Measurements from ENCODE around the gene COMP.

The COMP gene

GRCh38 chr19:18749362-18750231 lies 41.5 kb downstream of the COMP start:
- no peak overlapping the region for H3K9ac ChIP-seq (ENCODE audit: low read length in 5 of 5)
- H3K36me3 ChIP-seq (ENCODE audit: control insufficient read depth in 5 of 5, insufficient read depth in 5 of 5, low read length in 5 of 5) = peaks cover 0 to 29% (median 21%) of the 10 kb centered on the region in 5 donors
- no peaks in the 10 kb centered on the region for H3K27me3 ChIP-seq (ENCODE audit: control insufficient read depth in 5 of 5, insufficient read depth in 4 of 5, low read length in 5 of 5)
- no peak overlapping the region for H3K4me3 ChIP-seq (ENCODE audit: low read depth in 1 of 5, low read length in 5 of 5)
- no peaks in the 10 kb centered on the region for H3K4me1 ChIP-seq (ENCODE audit: control insufficient read depth in 5 of 5, insufficient read depth in 5 of 5, low read length in 5 of 5)
- no peaks in the 10 kb centered on the region for H3K9me3 ChIP-seq (ENCODE audit: control insufficient read depth in 5 of 5, low read length in 5 of 5)
- no peak overlapping the region for H3K27ac ChIP-seq (ENCODE audit: low read depth, low read length)

GRCh38 chr19:18746401-18747325 lies 44.4 kb downstream of the COMP start:
- Histone ChIP-seq H3K27me3 (ENCODE audit: control insufficient read depth in 5 of 5, insufficient read depth in 4 of 5, low read length in 5 of 5) (no peaks in the 10 kb centered on the region), H3K4me3 (ENCODE audit: low read depth in 1 of 5, low read length in 5 of 5) (no peak overlapping the region), H3K36me3 (ENCODE audit: control insufficient read depth in 5 of 5, insufficient read depth in 5 of 5, low read length in 5 of 5) (peaks cover 0 to 27% (median 18%) of the 10 kb centered on the region in 5 donors), H3K9me3 (ENCODE audit: control insufficient read depth in 5 of 5, low read length in 5 of 5) (no peaks in the 10 kb centered on the region), H3K4me1 (ENCODE audit: control insufficient read depth in 5 of 5, insufficient read depth in 5 of 5, low read length in 5 of 5) (peaks cover 0 to 8% (median under 1%) of the 10 kb centered on the region in 5 donors), H3K27ac (ENCODE audit: low read depth, low read length) (no peak overlapping the region), H3K9ac (ENCODE audit: low read length in 5 of 5) (no peak overlapping the region)

- no peak overlapping the region for H3K27ac ChIP-seq (ENCODE audit: low read depth, low read length)
- H3K27me3 ChIP-seq (ENCODE audit: control insufficient read depth in 5 of 5, insufficient read depth in 4 of 5, low read length in 5 of 5) = no peaks in the 10 kb centered on the region
- peaks cover 0 to 11% (median 8%) of the 10 kb centered on the region in 5 donors for H3K4me1 ChIP-seq (ENCODE audit: control insufficient read depth in 5 of 5, insufficient read depth in 5 of 5, low read length in 5 of 5)
- peaks cover 0 to 26% (median 18%) of the 10 kb centered on the region in 5 donors for H3K36me3 ChIP-seq (ENCODE audit: control insufficient read depth in 5 of 5, insufficient read depth in 5 of 5, low read length in 5 of 5)
- H3K4me3 ChIP-seq (ENCODE audit: low read depth in 1 of 5, low read length in 5 of 5) = no peak overlapping the region
- H3K9ac ChIP-seq (ENCODE audit: low read length in 5 of 5) = no peak overlapping the region
- no peaks in the 10 kb centered on the region for H3K9me3 ChIP-seq (ENCODE audit: control insufficient read depth in 5 of 5, low read length in 5 of 5)
These were observed 45.2 kb downstream of the COMP start for GRCh38 chr19:18745931-18746330.

- no peak overlapping the region for H3K9ac ChIP-seq (ENCODE audit: low read length in 5 of 5)
- peaks cover 0 to 19% (median 11%) of the 10 kb centered on the region in 5 donors for H3K36me3 ChIP-seq (ENCODE audit: control insufficient read depth in 5 of 5, insufficient read depth in 5 of 5, low read length in 5 of 5)
- H3K27me3 ChIP-seq (ENCODE audit: control insufficient read depth in 5 of 5, insufficient read depth in 4 of 5, low read length in 5 of 5) = no peaks in the 10 kb centered on the region
- H3K27ac ChIP-seq (ENCODE audit: low read depth, low read length) = no peak overlapping the region
- no peaks in the 10 kb centered on the region for H3K9me3 ChIP-seq (ENCODE audit: control insufficient read depth in 5 of 5, low read length in 5 of 5)
- no peak overlapping the region for H3K4me3 ChIP-seq (ENCODE audit: low read depth in 1 of 5, low read length in 5 of 5)
- peaks cover 0 to 12% (median 8%) of the 10 kb centered on the region in 5 donors for H3K4me1 ChIP-seq (ENCODE audit: control insufficient read depth in 5 of 5, insufficient read depth in 5 of 5, low read length in 5 of 5)
These were observed 45.9 kb downstream of the COMP start for GRCh38 chr19:18745012-18745735.

DNA sequence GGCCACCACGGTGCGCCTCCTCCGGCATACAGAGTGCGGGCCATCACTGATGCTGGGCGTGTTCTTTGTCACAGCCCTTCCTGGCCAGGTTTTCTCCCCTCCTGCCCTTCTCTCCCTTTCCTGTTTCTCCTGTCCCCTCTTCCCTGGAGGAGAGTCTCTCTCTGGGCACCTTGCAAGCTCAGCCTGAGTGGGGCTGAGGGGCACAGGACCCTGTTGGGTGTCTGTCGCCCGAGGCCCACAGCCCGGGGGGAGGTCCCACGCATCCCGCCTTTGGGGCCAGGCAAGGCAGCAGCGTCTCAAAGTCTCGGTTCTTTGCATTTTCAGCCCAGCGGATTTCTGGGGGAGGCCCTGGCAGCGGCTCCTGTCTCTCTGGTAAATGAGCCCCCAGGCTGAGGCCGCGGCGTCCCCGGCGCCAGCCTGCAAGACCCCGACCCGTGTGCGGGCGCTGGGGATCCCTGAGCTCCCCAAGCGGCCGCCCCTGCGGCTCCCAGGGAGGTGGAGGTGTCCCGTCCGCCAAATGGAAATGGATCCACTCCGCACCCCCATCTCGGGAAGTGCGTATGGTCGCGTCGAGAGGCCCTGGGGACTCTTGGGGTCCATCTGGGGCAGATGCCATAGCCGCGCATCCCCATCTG lies 47.2 kb downstream of the COMP start:
- H3K4me1 ChIP-seq (ENCODE audit: control insufficient read depth in 5 of 5, insufficient read depth in 5 of 5, low read length in 5 of 5) = peaks cover 0 to 12% (median 8%) of the 10 kb centered on the region in 5 donors
- no peaks in the 10 kb centered on the region for H3K27me3 ChIP-seq (ENCODE audit: control insufficient read depth in 5 of 5, insufficient read depth in 4 of 5, low read length in 5 of 5)
- H3K9me3 ChIP-seq (ENCODE audit: control insufficient read depth in 5 of 5, low read length in 5 of 5) = no peaks in the 10 kb centered on the region
- H3K9ac ChIP-seq (ENCODE audit: low read length in 5 of 5) = no peak overlapping the region
- no peak overlapping the region for H3K4me3 ChIP-seq (ENCODE audit: low read depth in 1 of 5, low read length in 5 of 5)
- peaks cover 0 to 9% (median 4%) of the 10 kb centered on the region in 5 donors for H3K36me3 ChIP-seq (ENCODE audit: control insufficient read depth in 5 of 5, insufficient read depth in 5 of 5, low read length in 5 of 5)
- H3K27ac ChIP-seq (ENCODE audit: low read depth, low read length) = no peak overlapping the region

DNA sequence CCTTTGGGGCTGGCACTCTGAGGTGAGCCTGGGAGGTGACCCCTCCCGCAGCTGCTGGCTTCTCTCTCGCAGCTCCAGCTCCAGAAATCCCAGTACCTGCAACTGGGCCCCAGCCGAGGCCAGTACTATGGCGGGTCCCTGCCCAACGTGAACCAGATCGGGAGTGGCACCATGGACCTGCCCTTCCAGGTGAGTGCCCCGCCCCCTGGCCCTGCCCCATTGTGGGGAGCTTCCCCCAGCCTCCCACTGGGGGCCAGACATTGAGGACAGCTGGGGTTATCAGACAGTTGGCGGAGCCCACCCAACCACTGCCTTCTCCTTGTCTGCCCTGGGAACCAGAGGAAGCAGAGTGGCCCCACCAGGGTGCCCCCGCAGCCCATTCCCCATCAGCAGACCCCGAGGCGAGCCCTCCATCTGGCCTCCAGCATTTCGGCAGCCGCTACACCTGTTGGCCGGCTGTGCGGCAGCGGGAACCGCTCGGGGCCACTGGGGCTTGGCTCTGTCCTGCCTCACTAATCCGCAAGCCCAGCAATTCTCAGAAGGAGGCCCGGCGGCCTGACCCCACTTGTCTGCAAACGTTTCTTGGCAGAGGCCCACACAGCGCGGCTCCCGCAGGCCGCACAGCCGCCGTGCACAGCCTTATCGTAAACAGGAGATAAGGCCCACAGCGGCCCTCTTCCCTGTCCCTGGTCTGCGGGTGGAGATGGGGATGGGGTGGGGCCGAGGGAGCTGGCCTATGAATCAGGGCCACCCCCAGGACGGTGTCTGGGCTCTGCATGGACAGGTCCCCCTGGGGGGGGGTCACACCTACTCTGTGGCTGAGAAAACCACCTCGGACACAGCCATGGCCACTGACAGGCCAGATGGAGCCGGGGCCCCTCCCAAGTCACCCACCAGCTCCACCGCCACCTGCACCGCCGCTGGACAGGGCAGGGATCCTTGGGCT lies 48.0 kb downstream of the COMP start:
- no peaks in the 10 kb centered on the region for H3K9me3 ChIP-seq (ENCODE audit: control insufficient read depth in 5 of 5, low read length in 5 of 5)
- peaks cover 0 to 9% (median 4%) of the 10 kb centered on the region in 5 donors for H3K36me3 ChIP-seq (ENCODE audit: control insufficient read depth in 5 of 5, insufficient read depth in 5 of 5, low read length in 5 of 5)
- no peak overlapping the region for H3K4me3 ChIP-seq (ENCODE audit: low read depth in 1 of 5, low read length in 5 of 5)
- peaks cover 0 to 12% (median 8%) of the 10 kb centered on the region in 5 donors for H3K4me1 ChIP-seq (ENCODE audit: control insufficient read depth in 5 of 5, insufficient read depth in 5 of 5, low read length in 5 of 5)
- H3K27me3 ChIP-seq (ENCODE audit: control insufficient read depth in 5 of 5, insufficient read depth in 4 of 5, low read length in 5 of 5) = no peaks in the 10 kb centered on the region
- H3K9ac ChIP-seq (ENCODE audit: low read length in 5 of 5) = no peak overlapping the region
- no peak overlapping the region for H3K27ac ChIP-seq (ENCODE audit: low read depth, low read length)

GRCh38 chr19:18742324-18742723 lies 48.8 kb downstream of the COMP start:
- Histone ChIP-seq H3K36me3 (ENCODE audit: control insufficient read depth in 5 of 5, insufficient read depth in 5 of 5, low read length in 5 of 5) (peaks cover 0 to 9% (median 4%) of the 10 kb centered on the region in 5 donors), H3K27me3 (ENCODE audit: control insufficient read depth in 5 of 5, insufficient read depth in 4 of 5, low read length in 5 of 5) (no peaks in the 10 kb centered on the region), H3K4me3 (ENCODE audit: low read depth in 1 of 5, low read length in 5 of 5) (no peak overlapping the region), H3K4me1 (ENCODE audit: control insufficient read depth in 5 of 5, insufficient read depth in 5 of 5, low read length in 5 of 5) (peaks cover 0 to 12% (median 8%) of the 10 kb centered on the region in 5 donors), H3K9ac (ENCODE audit: low read length in 5 of 5) (no peak overlapping the region), H3K27ac (ENCODE audit: low read depth, low read length) (no peak overlapping the region), H3K9me3 (ENCODE audit: control insufficient read depth in 5 of 5, low read length in 5 of 5) (no peaks in the 10 kb centered on the region)

GRCh38 chr19:18741124-18742121 lies 49.7 kb downstream of the COMP start:
- no peak overlapping the region for H3K4me3 ChIP-seq (ENCODE audit: low read depth in 1 of 5, low read length in 5 of 5)
- no peaks in the 10 kb centered on the region for H3K9me3 ChIP-seq (ENCODE audit: control insufficient read depth in 5 of 5, low read length in 5 of 5)
- peak overlapping the region in 1 of 5 donors; percentile 14 for H3K9ac ChIP-seq (ENCODE audit: low read length in 5 of 5)
- H3K27ac ChIP-seq (ENCODE audit: low read depth, low read length) = no peak overlapping the region
- H3K4me1 ChIP-seq (ENCODE audit: control insufficient read depth in 5 of 5, insufficient read depth in 5 of 5, low read length in 5 of 5) = peaks cover 0 to 12% (median 8%) of the 10 kb centered on the region in 5 donors
- peaks cover 0 to 9% (median 4%) of the 10 kb centered on the region in 5 donors for H3K36me3 ChIP-seq (ENCODE audit: control insufficient read depth in 5 of 5, insufficient read depth in 5 of 5, low read length in 5 of 5)
- no peaks in the 10 kb centered on the region for H3K27me3 ChIP-seq (ENCODE audit: control insufficient read depth in 5 of 5, insufficient read depth in 4 of 5, low read length in 5 of 5)

Data from subcutaneous abdominal adipose tissue (tissue), 5 donors.